ENCODE data around the gene ATP13A4.

GRCh38 chr3:193488741-193489140 is 66.0 kb downstream of the ATP13A4 start:
- TF ChIP-seq CTCF (IDR thresholded peaks at IDR 0.05; ENCODE audit: low read depth, low read length, missing input control) (no peak), ATF3 (IDR thresholded peaks at IDR 0.05) (no peak)
